ENCODE data around the gene EFNA2.

The EFNA2 gene

DNA sequence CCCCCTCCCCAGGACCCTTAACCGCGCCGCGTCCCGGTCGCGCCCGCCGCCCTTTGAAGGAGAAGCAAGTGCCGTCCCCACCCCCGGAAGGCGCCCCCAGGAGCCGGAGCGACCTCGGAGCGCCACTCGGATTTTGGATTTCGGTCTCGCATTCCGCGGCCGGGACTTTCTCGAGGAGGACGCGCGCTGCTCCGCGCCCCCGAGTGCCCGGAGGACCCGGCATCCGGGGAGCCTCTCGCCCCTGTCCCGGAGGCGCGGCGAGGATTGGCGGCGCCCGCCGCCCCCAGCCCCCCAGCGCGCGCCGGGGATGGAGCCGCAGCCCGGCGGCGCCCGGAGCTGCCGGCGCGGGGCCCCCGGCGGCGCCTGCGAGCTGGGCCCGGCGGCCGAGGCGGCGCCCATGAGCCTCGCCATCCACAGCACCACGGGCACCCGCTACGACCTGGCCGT is 35.7 kb upstream of the EFNA2 start:
- DNase-seq (ENCODE audit: low read depth), result no peak
- TF ChIP-seq, protein P1, sequence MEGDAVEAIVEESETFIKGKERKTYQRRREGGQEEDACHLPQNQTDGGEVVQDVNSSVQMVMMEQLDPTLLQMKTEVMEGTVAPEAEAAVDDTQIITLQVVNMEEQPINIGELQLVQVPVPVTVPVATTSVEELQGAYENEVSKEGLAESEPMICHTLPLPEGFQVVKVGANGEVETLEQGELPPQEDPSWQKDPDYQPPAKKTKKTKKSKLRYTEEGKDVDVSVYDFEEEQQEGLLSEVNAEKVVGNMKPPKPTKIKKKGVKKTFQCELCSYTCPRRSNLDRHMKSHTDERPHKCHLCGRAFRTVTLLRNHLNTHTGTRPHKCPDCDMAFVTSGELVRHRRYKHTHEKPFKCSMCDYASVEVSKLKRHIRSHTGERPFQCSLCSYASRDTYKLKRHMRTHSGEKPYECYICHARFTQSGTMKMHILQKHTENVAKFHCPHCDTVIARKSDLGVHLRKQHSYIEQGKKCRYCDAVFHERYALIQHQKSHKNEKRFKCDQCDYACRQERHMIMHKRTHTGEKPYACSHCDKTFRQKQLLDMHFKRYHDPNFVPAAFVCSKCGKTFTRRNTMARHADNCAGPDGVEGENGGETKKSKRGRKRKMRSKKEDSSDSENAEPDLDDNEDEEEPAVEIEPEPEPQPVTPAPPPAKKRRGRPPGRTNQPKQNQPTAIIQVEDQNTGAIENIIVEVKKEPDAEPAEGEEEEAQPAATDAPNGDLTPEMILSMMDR (IDR thresholded peaks at IDR 0.05; ENCODE audit: control insufficient read depth, insufficient read depth, low read depth, low read length, missing control alignments), result no peak
- H3K4me3 ChIP-seq (ENCODE audit: control insufficient read depth, low read depth, low read length), result peak overlapping the region; percentile 56

DNA sequence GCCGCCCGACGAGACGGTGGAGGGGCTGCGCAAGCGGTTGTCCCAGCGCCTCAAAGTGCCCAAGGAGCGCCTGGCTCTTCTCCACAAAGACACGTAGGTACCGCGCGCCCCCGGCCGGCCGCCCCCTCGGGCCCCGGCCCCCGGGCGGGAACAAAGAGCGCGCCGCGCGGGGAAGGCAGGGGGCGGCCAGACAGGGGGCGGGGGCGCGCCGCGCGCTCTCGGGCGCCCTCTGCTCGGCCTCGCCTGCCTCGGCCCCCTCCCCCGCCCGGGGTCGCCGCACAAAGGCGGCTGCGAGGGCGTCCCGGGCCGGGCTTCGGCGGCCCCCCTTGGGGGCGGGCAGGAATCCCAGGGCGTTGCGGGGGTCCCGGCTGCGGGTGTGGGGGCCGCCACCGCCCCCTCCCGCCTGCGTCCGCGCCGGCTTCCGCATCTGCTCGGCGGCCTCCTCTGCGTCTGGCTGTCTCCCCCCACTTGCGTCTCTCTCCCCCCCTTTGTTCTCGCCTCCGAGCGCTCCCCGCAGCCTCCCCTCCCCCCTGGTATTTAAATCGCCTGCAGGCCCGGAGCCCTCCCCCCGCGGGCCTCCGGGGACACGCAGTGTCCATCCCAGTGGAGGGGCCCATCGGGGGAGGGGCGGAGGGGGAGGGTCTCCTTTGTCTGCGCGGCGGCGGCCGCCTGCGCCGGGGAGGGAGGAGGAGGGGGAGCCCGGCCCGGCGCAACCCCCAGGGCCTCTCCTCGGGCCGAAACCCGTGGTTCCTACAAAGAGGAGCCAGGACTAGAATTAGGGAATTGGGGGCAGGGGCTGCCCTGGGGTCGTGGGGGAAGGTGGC is 35.0 kb upstream of the EFNA2 start:
- peak overlapping the region; percentile 56 for H3K4me3 ChIP-seq (ENCODE audit: control insufficient read depth, low read depth, low read length)
- DNase-seq (ENCODE audit: low read depth), result no peak
- TF ChIP-seq, protein P1 (IDR thresholded peaks at IDR 0.05; ENCODE audit: control insufficient read depth, insufficient read depth, low read depth, low read length, missing control alignments), result no peak

DNA sequence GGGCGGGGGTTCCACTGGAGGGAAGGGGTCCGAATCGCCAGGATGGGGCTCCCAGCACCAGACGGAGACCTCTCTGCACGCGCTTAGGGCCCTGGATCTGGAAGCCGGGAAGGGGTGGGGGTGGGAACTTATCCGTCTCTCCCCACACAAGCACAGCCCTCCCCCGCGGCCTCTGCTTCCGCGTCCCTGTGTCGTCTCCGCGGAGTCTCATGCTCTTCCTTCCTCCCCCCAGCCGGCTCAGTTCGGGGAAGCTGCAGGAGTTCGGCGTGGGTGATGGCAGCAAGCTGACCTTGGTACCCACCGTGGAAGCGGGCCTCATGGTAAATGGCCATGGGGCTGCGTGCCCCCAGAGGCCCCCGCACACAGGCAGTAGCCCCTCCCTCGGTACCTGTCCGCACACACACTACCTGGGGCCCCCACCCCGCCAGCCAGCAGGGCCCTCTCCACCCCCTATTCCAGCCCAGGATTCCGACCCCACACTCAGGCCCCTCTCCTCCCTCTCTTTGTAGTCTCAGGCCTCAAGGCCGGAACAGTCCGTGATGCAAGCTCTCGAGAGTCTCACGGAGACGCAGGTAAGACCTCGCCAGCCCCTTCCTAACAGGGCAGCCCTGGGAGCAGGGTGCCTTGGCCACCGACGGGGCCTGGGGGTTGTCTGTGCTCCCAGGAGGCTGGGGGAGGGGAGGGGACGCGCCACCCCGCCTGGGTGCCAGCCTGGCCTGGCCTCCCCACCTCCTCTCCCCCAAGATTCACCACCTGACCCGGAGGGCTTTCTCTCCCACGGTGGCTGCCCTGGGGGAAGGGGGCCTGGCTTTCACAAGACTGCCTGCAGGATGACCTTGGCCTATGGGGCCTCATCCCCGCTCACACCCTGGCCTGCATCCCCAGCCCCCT is 34.1 kb upstream of the EFNA2 start:
- peak overlapping the region; percentile 56 for H3K4me3 ChIP-seq (ENCODE audit: control insufficient read depth, low read depth, low read length)
- TF ChIP-seq, protein P1 (IDR thresholded peaks at IDR 0.05; ENCODE audit: control insufficient read depth, insufficient read depth, low read depth, low read length, missing control alignments), result no peak
- no peak for DNase-seq (ENCODE audit: low read depth)

DNA sequence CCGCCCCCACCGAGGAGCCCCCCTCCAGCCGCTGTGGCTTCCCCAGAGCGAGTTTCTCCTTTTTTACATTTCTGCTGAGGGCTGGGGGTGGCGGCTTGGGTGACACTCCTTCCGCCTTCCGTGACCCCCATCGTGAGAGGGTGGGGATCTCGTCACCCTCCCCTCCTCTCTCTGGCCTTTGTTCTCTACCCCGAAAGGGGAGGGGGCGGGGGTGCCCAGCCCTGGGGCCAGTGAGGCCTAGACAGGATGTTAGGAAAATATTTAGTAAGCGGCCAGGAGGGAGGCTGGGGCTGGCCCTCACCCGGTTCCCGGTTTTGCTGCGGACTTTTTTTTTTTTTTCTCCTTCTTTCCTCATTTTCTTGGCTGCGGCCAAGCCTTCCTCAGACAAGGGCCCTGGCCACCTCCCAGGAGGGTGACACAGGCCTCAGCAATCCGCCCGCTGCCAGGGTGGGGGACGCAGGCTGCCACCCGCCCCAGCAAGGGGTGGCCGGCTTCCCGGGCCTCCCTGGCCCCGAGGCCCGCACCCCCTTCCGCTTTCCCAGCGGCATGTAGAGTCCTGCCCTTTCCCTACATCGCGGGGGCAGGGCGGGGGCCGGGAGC is 33.4 kb upstream of the EFNA2 start:
- peak; percentile 87 for DNase-seq (ENCODE audit: low read depth)
- H3K4me3 ChIP-seq (ENCODE audit: control insufficient read depth, low read depth, low read length), result peak overlapping the region; percentile 56
- TF ChIP-seq, protein P1 (IDR thresholded peaks at IDR 0.05; ENCODE audit: control insufficient read depth, insufficient read depth, low read depth, low read length, missing control alignments), result no peak

DNA sequence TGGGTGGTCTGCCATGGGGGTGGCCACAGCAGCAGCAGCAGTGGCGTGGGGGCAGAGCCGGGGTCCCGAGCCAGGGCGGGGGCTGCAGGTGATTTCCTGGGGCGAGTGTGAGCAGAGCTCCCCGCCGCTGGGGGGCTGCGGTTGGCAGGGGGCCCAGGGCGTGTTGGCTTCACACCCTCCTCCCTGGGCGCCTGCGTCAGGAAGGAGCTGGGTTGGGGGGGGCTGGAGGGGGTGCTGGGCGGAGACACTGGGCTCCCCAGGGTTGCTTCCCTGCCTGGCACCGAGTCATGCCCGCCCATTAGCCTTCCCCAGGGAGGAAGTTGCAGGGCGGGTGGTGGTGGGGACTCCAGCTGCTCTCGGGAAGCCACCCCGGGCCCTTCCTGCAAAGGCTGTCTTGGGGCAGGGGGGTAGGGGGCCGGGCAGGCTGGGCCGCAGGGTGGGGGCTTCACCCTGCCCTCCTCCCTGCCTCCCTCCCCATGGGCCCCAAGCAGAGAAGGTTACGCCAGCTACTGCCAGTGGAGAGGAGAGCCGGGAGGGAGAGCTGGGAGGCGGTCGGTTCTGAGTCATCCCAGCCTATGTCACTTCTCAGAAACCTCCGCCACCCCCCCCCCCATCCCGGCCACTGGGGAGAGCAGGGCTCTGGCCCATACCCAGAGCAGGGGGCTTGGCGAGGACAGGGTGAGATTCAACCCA is 32.7 kb upstream of the EFNA2 start:
- TF ChIP-seq, protein P1 (IDR thresholded peaks at IDR 0.05; ENCODE audit: control insufficient read depth, insufficient read depth, low read depth, low read length, missing control alignments), result peak; percentile 17
- H3K4me3 ChIP-seq (ENCODE audit: control insufficient read depth, low read depth, low read length), result peak overlapping the region; percentile 56
- DNase-seq (ENCODE audit: low read depth), result peak; percentile 96

Measured in AG09309 (cell line).